Measurements from ENCODE around the gene DGCR6L.
A peak's percentile ranks its signal among the peaks of the same experiment; 100 is the strongest.
"Not testable (repeated sequence)": the region's sequence is repeated elsewhere in the genome, so short reads cannot be mapped to it uniquely, and the experiment has no call there.

Gene DGCR6L

DNA sequence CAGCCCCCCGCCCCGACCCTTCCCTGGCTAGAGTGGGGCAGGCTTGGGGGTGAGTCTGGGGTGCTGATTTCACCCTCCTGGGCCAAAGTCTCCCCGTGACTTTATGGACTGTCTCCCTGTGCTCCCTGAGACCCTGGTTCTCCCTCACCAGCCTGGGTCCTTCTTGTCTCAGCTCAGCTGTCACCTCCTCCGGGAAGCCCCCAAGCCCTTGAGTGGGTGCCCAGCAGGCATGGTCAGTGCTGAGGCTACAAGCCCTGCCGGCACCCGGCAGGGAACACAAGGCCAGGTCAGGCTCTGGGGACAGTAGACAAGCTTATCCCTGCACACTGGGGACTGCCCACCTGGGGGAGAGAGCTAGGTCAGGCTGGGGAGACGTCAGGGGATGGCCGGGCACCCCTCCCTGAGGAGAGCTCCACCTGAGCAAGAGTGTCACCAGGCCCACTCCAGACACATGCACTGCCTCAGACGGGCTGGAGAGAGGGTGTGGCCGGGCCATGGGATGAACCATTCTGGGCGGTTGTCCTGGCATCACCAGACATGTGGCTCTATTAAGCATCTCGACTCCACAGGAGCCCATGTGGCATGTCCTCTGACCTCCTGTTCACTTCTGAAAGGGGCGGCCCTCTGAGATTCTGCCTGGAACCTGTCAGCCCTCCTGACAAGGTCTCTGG lies 29.1 kb downstream of the DGCR6L start:
- no peak for DNase-seq

DNA sequence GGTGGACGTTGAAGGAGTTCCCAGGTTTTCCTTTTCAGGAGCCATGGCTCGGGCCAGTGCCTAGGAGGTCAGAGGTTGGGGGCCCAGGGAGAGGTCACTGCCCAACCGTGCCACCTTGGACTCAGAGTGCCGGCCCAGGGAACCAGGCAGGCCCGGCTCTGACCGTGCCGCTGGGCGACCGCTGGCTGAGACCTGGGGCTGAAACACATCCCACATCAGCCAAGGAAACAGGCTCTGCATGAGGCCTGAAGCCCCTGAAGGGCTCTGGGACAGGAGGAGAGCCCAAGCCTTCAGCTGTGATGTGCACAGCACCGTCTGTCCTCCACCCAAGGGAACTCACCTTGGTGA lies 29.8 kb downstream of the DGCR6L start:
- no peak for DNase-seq

DNA sequence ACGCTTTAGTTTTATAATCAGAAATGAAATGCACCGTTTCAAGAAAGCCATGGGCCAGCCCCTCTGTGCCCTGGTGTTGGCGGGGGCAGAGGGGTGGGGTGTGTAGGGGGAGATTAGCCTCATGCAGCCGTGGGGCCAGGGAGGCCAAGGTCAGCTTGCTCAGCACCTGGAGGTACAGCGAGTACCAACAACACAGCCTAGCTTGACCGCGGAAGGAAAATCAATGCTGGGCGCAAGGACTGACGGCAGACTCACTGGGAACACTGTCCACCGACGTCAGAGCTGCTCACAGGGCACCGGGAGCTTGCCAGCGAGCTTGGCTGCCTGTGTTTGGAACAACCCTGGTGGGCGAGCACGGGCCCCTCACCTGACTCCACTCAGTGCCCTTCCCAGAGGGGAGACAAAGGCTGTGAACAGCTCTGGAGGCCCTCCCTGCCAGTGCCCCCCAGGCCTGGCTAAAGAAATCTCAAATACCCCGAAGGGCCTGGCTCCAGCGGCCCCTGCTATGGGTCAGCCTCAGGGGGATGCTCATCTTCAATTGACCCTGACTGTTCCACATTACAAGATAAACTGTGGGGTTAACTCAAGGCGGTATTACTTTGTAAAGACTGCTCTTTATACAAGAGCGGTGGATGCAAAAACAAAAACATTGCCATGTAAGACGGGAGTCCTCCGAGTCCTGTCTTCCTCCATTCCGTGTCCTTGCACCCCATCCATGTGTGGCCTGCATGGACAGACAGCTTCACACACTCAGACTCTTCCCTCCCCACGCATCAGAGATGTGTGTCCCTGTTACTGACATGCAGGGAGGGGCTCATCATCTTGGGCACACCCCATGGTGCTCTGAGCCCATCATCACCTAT lies 30.4 kb downstream of the DGCR6L start:
- DNase-seq, result not testable (repeated sequence)

DNA sequence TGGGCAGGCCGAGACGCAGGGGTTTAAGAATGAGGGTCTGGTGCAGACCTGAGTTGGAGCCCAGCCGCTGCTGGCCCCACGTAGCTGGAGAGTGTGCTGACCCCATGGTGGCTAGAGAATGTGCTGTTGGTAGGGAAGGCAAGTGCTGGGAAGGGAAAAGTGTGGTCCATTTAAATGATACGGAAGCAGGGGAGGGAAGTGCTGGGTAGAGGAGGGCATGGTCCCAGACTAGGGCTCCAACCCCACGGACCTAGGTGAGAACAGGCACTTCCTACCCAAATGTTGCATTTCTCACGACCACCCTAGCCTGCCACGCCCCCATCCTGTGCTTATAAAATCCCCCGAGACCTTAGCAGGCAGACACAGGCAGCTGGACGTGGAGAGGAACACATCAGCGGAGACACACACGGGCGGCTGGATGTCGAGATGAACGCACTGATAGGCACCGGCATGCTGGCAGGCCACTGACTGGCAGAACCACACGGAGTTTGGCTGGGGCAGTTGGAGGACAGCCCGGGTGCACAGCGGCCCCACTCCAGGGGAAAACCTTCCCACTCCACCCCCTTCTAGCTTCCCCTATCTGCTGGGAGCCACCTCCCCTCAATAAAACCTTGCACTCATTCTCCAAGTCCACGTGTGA lies 33.0 kb downstream of the DGCR6L start:
- not testable (repeated sequence) for DNase-seq

DNA sequence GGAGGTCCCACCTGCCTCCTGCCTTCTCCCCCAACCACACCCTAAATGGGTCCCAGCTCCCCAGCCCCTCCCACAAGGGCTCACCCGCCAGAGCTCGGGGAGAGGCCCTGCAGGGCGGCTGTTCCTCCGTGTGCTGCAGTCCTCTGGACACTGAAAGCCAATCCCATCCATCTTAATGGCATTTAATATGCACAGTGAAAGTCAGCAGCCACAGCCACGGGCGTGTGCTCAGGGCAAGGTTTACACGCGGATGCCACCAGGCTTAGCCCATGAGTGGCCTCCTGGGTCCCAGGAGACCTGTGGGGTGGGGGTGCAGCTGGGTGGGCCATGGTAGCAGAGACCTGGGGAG lies 33.6 kb downstream of the DGCR6L start:
- not testable (repeated sequence) for DNase-seq

DNA sequence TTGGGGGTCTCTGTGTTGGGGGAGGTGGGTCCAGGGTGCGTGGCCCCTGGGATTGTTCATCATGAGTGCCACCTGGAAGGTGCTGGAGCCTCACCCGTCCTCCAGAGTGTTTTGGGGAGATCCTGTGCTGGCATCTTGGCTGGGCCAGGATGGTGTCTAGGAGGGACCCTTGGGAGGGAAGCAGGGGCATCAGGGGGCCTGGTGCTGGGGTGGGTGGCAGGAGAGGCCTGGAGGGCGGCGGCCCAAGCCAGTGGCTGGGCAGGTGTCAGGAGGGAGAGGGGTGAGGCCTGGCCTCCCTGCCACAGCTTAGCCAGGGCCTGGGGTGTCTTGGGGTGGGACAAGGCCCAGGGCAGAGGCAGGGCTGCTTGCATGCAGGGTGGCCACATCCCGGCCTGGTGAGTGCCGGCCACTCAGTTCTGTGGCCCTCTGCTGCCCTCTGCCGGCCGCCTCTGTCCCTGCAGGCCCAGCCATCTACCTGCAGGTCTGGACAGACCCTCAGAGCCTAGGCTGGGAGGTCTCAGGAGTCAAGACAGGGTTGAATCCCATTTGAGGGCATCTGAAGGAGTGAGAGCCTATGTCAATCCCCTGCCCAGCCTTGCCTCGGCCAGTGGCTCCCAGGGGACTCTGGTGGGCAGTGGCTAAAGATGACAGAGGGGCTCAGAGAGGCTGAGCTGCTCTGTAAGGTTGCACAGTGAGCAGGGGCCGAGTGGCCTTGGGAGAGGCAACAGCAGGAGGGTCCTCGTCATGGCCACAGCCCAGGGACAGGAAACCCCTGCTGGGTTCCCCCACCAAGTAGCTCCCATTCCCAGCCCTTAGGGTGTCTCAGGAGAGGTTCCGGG lies 34.2 kb downstream of the DGCR6L start:
- DNase-seq, result peak; percentile 18 to 81

DNA sequence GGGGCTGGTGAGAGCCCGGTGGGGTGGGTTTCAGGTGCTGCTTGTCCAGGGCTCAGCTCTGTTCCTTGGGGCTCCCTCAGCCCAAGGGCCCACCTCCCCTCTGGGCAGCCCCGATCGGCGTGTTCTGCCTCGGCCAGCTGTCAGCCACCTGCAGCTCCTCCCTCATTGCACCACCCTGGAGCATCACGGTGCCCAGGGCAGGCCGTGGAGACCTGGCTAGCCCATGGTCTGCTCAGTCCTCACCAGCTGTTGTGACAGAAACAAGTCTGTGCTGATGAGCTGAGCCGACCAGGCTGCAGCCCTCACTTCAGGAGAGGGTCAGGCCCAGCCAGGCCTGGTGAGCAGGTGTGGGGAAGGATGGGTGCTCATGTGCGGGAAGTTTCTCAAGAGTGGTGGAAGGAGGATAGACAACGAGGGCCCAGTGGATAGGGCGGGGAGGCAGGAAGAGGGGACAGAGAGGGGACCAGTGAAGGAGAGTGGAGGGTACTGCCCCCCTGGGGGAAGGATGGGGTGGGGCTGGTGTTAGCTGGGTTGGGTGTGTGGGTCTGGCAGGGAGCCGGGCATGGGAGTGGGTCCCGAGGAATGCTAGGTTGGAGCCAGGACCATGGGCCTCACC lies 35.3 kb downstream of the DGCR6L start:
- DNase-seq, result no peak

DNA sequence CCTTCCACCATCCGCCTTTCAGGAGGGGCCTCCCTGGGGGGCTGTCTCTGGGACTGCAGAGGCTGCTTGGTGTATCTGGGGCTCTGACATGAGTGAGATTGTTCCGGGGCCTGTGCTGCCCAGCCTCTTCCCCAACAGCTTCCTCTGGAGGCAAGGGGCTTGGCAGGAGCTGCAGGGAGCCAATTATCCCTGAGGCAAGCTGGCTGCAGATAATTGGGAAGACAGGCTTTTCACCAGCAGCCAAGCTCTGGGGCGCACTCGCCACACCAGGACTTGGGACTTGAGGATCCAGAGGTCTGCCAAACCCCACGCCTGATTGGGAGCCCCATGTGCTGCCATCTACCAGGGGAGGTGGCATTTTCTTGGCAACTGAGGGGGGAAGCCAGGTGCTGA lies 36.2 kb downstream of the DGCR6L start:
- DNase-seq, result no peak

DNA sequence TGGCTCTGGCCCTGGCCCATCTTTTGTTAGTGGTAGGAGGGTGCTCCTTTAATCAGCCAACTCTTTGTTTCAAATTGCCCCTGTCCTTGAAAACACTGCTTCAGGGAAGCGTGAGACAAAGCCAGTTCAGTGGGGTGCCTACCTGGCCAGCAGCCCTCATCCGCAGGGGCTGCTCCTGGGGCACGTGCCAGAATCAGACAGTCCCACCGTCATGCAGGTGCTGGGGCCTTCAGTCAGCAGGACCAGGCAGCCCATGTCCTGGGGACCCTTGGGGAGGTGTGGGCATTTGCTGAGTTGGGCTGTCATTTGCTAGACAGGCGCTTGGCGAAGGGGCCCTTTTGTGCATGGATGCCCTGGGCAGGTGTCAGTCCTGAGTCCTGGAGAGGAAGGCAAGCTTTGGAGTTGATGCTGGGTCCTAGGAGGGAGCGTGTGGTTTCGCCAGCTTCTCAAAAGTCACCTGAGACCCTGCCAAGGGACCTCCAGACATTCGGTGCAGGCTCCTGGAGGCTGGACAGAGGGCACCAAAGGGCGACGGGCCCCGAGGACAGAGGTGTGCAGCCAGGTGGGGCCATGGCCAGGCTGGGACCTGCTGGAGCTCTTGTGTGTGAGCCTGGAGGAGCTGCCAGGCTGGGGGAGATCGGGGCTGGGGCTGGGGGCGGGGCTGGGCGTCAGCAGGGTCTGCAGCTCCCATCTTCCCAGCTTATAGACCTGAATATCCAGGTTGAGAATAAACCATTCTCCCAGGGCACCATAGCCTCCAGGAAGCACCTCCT lies 36.8 kb downstream of the DGCR6L start:
- DNase-seq, result no peak

DNA sequence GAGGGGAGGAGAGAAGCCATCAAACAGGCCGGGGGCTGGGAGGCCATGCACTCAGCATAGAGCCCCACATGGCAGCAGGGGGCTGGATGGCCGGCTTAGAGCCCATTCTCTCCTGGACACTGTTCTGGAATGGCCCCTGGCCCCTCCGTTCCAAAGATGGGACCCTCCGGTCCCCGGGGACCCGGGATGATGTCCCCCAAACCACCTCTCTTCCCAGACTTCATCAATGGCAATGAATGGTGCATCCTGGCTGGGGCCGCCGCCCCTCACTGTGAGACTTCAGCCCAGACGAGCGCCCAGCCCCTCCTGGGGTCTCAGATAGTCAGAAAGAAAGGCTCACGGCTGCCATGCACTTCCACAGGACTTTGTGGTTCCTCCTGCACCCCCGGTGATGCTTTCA lies 38.0 kb downstream of the DGCR6L start:
- DNase-seq, result no peak

DNA sequence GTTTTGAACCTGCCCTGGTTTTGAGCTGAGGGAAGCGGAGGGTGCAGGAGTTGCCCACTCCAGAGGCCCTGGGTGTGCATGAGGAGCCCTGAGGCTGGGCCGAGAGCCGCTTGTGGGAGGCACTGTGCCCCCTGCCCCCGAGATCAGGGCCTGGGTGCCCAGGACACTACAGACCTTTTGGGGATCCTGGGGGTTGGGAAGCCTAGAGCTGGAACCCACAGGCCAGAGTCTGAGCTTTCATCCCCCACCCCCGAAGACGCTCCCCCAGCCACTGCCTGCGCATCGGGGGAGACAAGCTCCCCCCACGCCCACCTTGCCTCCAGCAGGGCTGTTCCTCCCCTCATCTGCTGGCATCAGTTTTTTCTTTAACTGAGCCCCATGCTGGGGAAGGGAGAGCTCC lies 38.4 kb downstream of the DGCR6L start:
- not testable (repeated sequence) for DNase-seq

DNA sequence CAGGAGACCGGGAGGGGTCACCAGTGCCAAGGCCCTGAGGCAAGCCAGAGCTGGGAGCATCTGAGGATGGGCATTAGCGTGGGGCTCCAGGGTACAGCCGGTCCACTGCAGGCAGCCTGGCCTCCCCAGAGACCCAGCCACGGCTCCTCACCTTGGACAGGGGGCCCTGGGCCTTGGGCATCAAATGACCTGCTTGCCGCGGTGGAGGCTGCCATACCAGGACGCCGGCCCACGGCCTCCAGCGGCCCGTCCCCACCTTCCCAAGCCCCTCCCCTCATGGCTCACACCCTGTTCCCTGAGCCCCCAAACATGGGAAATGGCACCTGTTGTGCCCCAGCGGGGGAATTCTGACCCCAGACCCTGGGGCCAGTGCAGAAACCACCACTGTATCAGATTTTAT lies 39.0 kb downstream of the DGCR6L start:
- no peak for DNase-seq

DNA sequence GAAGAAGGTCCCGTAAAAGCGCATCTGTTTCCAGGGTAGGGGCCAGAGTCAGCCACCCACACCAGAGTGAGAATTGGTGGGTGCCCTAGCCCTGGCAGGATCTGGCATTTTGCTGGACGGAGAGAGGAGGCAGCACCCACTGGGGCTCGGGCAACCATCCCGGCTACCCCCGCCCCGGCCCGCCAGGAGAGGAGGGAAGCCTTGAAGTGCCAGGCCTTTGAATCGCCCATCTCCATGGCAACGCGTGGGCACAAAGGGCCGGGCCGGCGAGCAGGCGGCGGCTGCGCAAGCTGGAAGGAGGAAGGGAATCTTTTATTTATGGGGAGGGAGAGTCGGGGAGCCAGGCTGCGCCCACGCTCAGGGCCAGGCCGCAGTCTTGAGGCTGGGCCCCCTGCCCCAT lies 39.7 kb downstream of the DGCR6L start:
- DNase-seq, result not testable (repeated sequence)

DNA sequence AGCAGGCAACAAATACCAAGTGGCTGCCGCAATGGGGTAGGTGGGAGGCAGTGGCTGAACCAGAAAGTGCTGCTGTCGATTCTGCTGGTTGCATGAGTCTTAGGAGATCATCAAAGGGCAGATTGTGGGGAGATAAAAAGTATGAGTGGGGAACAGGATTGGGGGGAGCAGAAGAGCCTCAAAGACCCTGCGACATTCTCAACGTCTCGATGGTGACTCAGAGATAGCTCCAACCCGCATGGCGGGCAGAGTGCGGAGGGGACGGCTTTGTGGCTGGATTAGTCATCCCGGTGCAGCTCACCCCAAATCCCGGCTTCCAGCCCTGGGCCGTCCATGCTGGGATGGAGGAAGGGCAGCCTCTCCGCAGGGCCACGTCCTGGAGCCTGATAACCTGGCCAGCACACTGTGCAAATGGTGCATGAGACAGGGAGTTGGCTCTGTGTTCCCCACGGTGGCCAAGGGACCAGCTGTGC lies 40.2 kb downstream of the DGCR6L start:
- DNase-seq, result no peak

DNA sequence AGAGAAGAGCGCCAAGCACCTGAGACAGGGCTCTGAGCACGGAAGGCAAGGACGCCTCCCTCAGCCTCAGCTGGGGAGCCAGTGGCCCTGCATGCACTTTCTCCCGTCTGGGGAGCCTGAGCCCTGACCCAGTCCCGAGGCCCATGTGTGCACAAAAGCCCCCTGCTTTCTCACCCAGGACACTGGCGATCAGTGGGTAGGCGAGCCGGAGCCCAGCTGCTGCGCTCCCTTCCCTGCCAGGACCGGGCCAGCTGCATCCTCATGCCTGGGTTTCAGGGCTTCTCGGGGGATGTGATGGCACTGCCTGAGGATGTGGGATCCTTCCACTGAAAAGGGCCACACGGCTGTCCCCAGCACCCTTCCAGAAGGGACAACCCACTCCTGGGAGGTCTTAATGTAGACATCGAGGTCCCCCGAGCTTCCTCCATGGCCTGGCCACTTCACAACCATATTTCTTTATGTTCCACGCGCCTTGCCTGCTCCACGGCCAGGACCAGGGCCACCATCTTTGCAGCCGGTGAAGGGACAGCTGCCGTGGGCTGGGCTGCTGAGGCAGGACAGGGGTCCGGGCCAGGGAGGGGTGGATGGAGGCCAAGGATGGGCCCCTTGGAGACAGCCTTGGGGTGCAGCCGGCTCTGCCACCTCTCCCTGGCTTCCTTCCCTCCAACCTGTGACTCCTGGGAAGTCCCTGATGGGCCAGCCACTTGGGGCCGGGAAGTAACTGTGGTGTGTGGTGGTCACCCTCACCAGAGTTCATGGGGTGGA lies 41.0 kb downstream of the DGCR6L start:
- DNase-seq, result not testable (repeated sequence)

DNA sequence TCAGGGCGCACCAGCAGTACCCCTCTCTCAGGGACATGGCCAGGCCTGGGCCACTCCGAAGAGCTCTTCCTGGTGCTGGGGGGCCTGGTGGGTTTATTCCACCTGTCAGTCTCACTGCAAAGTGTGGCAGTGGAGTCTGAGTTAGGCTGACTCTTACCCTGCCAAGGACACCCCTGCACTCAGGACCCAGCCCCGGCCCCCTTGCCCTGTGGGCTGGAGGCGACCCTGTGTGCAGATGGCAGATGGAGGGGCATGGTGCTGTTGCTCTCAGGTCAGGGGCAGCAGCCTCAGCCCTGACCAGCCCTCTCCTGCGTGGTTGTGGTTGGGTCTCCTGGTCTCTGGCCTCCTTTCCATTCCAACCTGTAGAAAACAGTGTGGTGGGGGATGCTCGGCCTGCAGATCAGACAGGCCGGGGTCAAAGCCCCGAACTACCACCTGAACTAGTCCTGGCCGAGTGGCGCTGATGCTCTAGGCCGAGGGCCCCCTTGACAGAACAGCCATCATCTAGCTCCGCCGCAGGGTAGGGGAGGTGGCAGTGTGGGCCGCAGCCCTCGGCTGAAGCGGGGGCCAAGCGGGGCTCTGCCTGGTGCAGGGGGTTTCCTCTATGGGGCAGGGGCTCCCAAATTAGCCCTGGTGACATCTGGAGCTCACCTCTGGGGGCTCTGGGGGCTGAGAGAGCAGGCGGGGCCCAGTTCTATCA lies 41.8 kb downstream of the DGCR6L start:
- not testable (repeated sequence) for DNase-seq

DNA sequence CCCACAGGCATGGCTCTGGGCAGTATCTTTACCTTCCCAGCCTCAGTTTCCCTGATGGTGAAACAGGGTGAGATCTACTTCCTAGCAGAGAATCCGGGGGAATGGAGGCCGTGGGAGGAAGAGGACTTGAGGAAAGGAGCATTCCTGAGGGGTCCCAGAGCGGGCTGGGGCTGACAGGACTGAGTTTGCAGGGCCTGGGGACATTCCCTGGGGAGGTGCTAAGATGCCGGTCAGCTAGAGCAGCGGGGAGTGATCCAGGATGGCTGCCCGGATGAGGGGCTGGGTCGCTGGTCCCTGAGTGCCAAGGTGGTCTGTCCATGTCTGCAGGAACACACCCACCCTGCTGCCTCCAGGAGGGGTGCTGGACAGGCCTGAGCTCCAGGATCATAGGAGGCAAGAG lies 43.4 kb downstream of the DGCR6L start:
- no peak for DNase-seq

DNA sequence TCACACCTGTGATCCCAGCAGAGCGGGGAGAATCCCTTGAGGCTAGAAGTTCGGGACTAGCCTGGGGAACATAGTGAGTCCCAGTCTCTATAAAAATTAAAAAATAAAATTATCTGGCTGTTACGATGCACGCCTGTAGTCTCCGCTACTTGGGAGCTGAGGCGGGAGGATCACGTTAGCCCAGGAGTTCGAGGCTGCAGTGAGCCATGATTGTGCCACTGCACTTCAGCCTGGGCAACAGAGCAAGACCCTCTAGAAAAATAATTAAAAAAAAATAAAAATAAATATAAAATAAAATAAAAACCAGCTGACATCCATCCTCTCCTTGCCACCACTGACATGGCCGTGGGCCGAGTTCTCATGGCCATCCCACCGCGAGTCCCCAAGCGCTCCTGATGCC lies 44.0 kb downstream of the DGCR6L start:
- no peak for DNase-seq

DNA sequence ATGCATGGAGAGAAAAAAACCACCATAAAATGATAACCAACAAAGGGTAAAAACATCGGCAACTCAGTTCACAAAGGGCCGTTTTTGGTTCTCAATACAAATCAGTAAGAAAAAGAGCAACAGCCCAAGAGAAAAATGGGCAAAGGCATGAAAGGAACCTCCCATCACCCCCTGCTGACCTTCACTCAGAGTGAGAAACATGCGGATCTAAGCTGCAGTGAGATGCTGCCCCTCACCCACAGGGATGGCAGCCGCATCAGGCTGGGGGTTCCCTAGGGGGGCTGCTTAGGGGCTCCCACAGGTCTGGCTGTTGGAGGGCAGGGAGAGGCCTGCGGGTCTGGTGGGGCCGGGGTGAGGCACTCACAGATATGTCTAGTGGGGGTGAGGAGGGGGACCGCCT lies 44.5 kb downstream of the DGCR6L start:
- DNase-seq, result not testable (repeated sequence)

DNA sequence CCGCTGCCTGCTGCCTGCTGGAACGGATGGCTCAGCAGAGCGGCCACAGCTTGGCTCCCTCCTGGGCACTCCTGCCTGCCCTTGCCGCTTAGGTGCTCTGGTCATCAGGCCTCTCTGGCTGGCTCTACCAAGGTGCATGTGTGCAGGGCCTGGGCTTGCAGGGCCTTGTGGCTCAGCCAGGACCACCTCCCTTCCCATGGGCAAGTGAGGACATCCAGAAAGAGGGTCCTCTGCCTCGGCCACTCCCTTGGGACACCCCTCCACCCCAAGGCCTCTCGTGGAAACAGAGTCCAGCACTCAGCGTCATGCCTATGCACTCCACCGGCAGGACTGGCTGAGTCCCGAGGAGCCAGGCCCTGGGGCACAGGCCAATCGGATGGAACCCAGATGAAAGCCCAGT lies 45.5 kb downstream of the DGCR6L start:
- DNase-seq, result not testable (repeated sequence)

All from inflammatory macrophage treated with lipopolysaccharide for 1 hour (primary cell).